HCT116 (cell line): ENCODE results near the gene MRPL30. TPM values are rescaled to one million over a fixed set of nuclear protein-coding genes. Genes with fewer than 3 reads are reported as not detected.

Experiments
- ATAC-seq: fragments of 200-7000 bp; cut with Tn5 transposase; 2 replicates; pipeline ENCODE4 v1.9.1; 2020; ENCODE audit warnings: mild to moderate bottlenecking, moderate library complexity
- BruUV-seq: library from RNA; stranded (reverse); fragments of 400-500 nt; replicated peaks from 2 replicates; lab custom pipeline; 2021; lab: Mats Ljungman, UMichigan
- CTCF ChIA-PET: fragments of 300-600 bp; sonication (Branson Sonifier 250); formaldehyde crosslinking; loops from one replicate; lab custom pipeline; 2021; ENCODE audit warnings: antibody characterized with exemption; lab: Charles Lee
- POLR2A ChIA-PET: fragments of 300-600, 350-600 bp; sonication (Branson Sonifier 250); formaldehyde crosslinking; loops from one replicate; lab custom pipeline; 2021; ENCODE audit warnings: antibody characterized with exemption; lab: Charles Lee
- RAD21 ChIA-PET, 2 experiments: fragments of 300-600 bp; sonication (Branson Sonifier 250); formaldehyde crosslinking; loops; one replicate each; lab custom pipeline; 2023; ENCODE audit warnings: low total read pairs in 2 of 2; ENCODE audit not compliant: uncharacterized antibody in 2 of 2, unreplicated experiment in 2 of 2, low non-redundant PET in 1 of 2; lab: Charles Lee
- DNase-seq: peaks from one replicate; pipeline ENCODE4 v3.0.0-alpha.2; 2010; ENCODE audit warnings: low read depth, low spot score
- H2AFZ ChIP-seq: fragments of 200-600 bp; shearing (Covaris generic), sonication (generic); 2 replicates; pipeline ENCODE4 v1.6.1; 2017; ENCODE audit warnings: low read depth, mixed run types, mixed read lengths, antibody characterized with exemption, low read length; ENCODE audit not compliant: poor library complexity, severe bottlenecking
- H3K27ac ChIP-seq: 2 replicates; pipeline ENCODE4 v1.5.1; 2012; ENCODE audit warnings: low read depth, low read length
- H3K27me3 ChIP-seq: fragments of 200-600 bp; sonication (generic); 2 replicates; pipeline ENCODE4 v1.6.1; 2016; ENCODE audit warnings: mixed run types, low read length, mixed read lengths; ENCODE audit not compliant: insufficient read depth
- H3K36me3 ChIP-seq, 2 experiments: fragments of 200-500 bp in 1 of 2; fragments of 200-600 bp in 1 of 2; sonication (Bioruptor generic) in 1 of 2; sonication (generic) in 1 of 2; 2 replicates each; pipeline versions ENCODE4 v1.5.1 to v1.6.1; 2014 to 2016; ENCODE audit warnings: low read length in 2 of 2, inconsistent platforms in 1 of 2, mixed read lengths in 1 of 2, mixed run types in 1 of 2; ENCODE audit not compliant: insufficient read depth in 2 of 2, control insufficient read depth in 1 of 2
- H3K4me1 ChIP-seq, 2 experiments: fragments of 200-600 bp in 1 of 2; sonication (generic) in 1 of 2; 2 replicates each; pipeline versions ENCODE4 v1.5.1 to v1.6.1; 2012 to 2017; ENCODE audit warnings: low read length in 2 of 2, inconsistent platforms in 1 of 2, mild to moderate bottlenecking in 1 of 2, mixed read lengths in 1 of 2, mixed run types in 1 of 2, moderate library complexity in 1 of 2; ENCODE audit not compliant: insufficient read depth in 2 of 2, control insufficient read depth in 1 of 2
- H3K4me2 ChIP-seq: fragments of 200-600 bp; sonication (generic); 2 replicates; pipeline ENCODE4 v1.6.1; 2017; ENCODE audit warnings: mixed run types, low read length, mixed read lengths
- H3K4me3 ChIP-seq, 2 experiments: fragments of 200-600 bp in 1 of 2; sonication (generic) in 1 of 2; replicated peaks in 1 of 2; 2 replicates each; pipeline ENCODE4 v1.5.1; 2011 to 2016; ENCODE audit warnings: low read length in 2 of 2, control low read depth in 1 of 2, low read depth in 1 of 2, mild to moderate bottlenecking in 1 of 2, mixed read lengths in 1 of 2, mixed run types in 1 of 2
- H3K79me2 ChIP-seq: fragments of 200-600 bp; sonication (generic); 2 replicates; pipeline ENCODE4 v1.6.1; 2017; ENCODE audit warnings: mild to moderate bottlenecking, mixed run types, low read length, moderate library complexity, mixed read lengths; ENCODE audit not compliant: insufficient read depth
- H3K9ac ChIP-seq: fragments of 200-600 bp; sonication (generic); 2 replicates; pipeline ENCODE4 v1.6.1; 2016; ENCODE audit warnings: low read length, mixed read lengths
- H3K9me2 ChIP-seq: fragments of 200-600 bp; sonication (generic), shearing (Covaris generic); 2 replicates; pipeline ENCODE4 v1.6.1; 2017; ENCODE audit warnings: mixed run types, mild to moderate bottlenecking, moderate library complexity; ENCODE audit not compliant: insufficient read depth
- H3K9me3 ChIP-seq, 2 experiments: fragments of 200-500 bp in 1 of 2; fragments of 200-600 bp in 1 of 2; sonication (Bioruptor generic) in 1 of 2; sonication (generic) in 1 of 2; 2 replicates each; pipeline ENCODE4 v1.6.1; 2014 to 2017; ENCODE audit warnings: low read length in 2 of 2, mixed read lengths in 2 of 2, inconsistent platforms in 1 of 2, low read depth in 1 of 2, mild to moderate bottlenecking in 1 of 2, mixed run types in 1 of 2, moderate library complexity in 1 of 2; ENCODE audit not compliant: control insufficient read depth in 1 of 2, insufficient read depth in 1 of 2
- H4K20me1 ChIP-seq: fragments of 200-600 bp; sonication (generic), shearing (Covaris generic); 2 replicates; pipeline ENCODE4 v1.6.1; 2017; ENCODE audit warnings: mixed run types, mild to moderate bottlenecking, moderate library complexity; ENCODE audit not compliant: insufficient read depth
- CEBPB ChIP-seq: IDR thresholded peaks from 2 replicates; pipeline ENCODE4 v1.6.1; 2012; ENCODE audit warnings: low read depth
- ELF1 ChIP-seq: IDR thresholded peaks from 2 replicates; pipeline ENCODE4 v1.6.1; 2012; ENCODE audit warnings: low read depth, borderline replicate concordance
- EZH2phosphoT487 ChIP-seq: fragments of 200-600 bp; IDR thresholded peaks from 2 replicates; pipeline ENCODE4 v1.6.1; 2018; ENCODE audit warnings: antibody characterized with exemption, borderline replicate concordance
- FOSL1 ChIP-seq: IDR thresholded peaks from 2 replicates; pipeline ENCODE4 v1.6.1; 2012; ENCODE audit warnings: low read depth
- JUND ChIP-seq: IDR thresholded peaks from 2 replicates; pipeline ENCODE4 v1.6.1; 2012
- POLR2AphosphoS5 ChIP-seq: IDR thresholded peaks from 2 replicates; pipeline ENCODE4 v1.6.1; 2011; ENCODE audit warnings: mild to moderate bottlenecking, low read depth, low read length, moderate library complexity
- ZFX ChIP-seq: fragments of 450-650 bp; IDR thresholded peaks from 2 replicates; pipeline ENCODE4 v1.6.1; 2017
- intact Hi-C: fragments of 100-400 bp; cut with micrococcal nuclease; formaldehyde crosslinking; loops from 2 replicates; pipeline ENCODE4 v1.10.0; 2022
- total RNA-seq: library from RNA; stranded (reverse); gene quantifications from one replicate; pipeline ENCODE4 v1.2.1, GENCODE V29; 2021; ENCODE audit not compliant: unreplicated experiment
- TF ChIP-seq, protein P1 (sequence below), 3 experiments: fragments of 200-600 bp in 1 of 3; sonication (generic) in 1 of 3; IDR thresholded peaks in 2 of 3; conservative IDR thresholded peaks in 1 of 3; 2 replicates each; pipeline ENCODE4 v1.5.1; 2012 to 2017; ENCODE audit warnings: low read depth in 2 of 3, low read length in 2 of 3, antibody characterized with exemption in 1 of 3, borderline replicate concordance in 1 of 3, control low read depth in 1 of 3, mild to moderate bottlenecking in 1 of 3, mixed read lengths in 1 of 3, mixed run types in 1 of 3, moderate library complexity in 1 of 3; ENCODE audit not compliant: insufficient read depth in 1 of 3

Gene MRPL30
- total RNA-seq, 1 experiment from 2014 or later: 38.1 TPM

DNA sequence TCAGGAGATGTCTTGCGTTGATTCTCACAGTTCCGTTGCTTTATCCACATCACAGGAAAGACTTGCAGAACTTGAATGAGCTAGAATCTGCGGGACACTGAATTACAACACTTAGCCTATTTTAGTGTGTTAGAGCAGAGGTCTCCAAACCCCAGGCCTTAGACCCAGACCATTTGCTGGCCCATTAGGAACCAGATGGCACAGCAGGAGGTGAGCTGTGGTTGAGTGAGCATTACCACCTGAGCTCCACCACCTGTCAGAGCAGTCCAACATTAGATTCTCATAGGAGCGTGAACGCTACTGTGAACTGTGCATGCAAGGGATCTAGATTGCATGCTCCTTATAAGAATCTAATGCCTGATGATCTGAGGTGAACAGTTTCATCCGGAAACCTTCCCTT lies 3.8 kb downstream of the MRPL30 start:
- TF ChIP-seq POLR2AphosphoS5: no peak
- TF ChIP-seq, protein P1, sequence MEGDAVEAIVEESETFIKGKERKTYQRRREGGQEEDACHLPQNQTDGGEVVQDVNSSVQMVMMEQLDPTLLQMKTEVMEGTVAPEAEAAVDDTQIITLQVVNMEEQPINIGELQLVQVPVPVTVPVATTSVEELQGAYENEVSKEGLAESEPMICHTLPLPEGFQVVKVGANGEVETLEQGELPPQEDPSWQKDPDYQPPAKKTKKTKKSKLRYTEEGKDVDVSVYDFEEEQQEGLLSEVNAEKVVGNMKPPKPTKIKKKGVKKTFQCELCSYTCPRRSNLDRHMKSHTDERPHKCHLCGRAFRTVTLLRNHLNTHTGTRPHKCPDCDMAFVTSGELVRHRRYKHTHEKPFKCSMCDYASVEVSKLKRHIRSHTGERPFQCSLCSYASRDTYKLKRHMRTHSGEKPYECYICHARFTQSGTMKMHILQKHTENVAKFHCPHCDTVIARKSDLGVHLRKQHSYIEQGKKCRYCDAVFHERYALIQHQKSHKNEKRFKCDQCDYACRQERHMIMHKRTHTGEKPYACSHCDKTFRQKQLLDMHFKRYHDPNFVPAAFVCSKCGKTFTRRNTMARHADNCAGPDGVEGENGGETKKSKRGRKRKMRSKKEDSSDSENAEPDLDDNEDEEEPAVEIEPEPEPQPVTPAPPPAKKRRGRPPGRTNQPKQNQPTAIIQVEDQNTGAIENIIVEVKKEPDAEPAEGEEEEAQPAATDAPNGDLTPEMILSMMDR (IDR thresholded peaks at IDR 0.05 in 2 of 3, conservative IDR thresholded peaks at IDR 0.05 in 1 of 3; ENCODE audit: borderline replicate concordance in 1 of 3, insufficient read depth in 1 of 3, low read depth in 2 of 3, low read length in 2 of 3): no peak
- no peak for TF ChIP-seq EZH2phosphoT487
- no peak for TF ChIP-seq JUND
- no peak for TF ChIP-seq FOSL1
- no peak for TF ChIP-seq ELF1
- no peak for TF ChIP-seq CEBPB

DNA sequence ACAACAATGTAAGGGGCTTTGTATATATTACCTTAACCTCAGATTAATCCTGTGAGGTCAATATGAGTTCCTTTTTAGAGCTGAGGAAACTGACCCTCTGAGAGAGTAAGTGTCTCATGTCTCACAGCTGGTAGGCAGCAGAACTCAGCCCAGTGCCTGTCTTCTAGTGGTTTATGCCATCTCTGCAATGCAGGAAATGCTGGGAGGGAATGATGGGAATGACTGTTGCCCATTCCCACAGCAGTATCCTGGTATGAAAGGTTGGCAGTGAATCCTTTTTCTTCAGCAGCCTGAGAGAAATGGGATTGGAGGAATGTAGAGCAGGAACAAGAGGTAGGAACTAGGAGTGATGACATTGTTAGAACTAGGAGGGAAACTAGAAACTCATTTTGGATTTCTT lies 6.0 kb downstream of the MRPL30 start:
- no TSS peak for BruUV-seq
- no peak overlapping the region for H3K27ac ChIP-seq
- H3K4me1 ChIP-seq: peaks cover 6 to 7% of the 10 kb centered on the region in 2 experiments; a peak in 2 of 4 replicates
- no peak overlapping the region for H3K4me2 ChIP-seq
- no peaks in the 10 kb centered on the region for H3K9me3 ChIP-seq
- intact Hi-C loops: no loop called here
- H4K20me1 ChIP-seq: peaks cover 3% of the 10 kb centered on the region; the same call in 1 of the 2 replicates
- no peak overlapping the region for H3K9ac ChIP-seq
- no peak overlapping the region for H3K4me3 ChIP-seq
- H3K9me2 ChIP-seq: no peaks in the 10 kb centered on the region
- peaks cover 88% of the 10 kb centered on the region for H3K79me2 ChIP-seq
- POLR2A ChIA-PET: no interaction called here
- RAD21 ChIA-PET: no interaction called here
- DNase-seq (no peak), ATAC-seq (no peak)
- H3K27me3 ChIP-seq: no peaks in the 10 kb centered on the region
- CTCF ChIA-PET: no interaction called here
- peaks cover 10 to 19% of the 10 kb centered on the region in 2 experiments; a peak in 3 of 4 replicates for H3K36me3 ChIP-seq
- no peak for TF ChIP-seq ZFX
- TF ChIP-seq JUND: no peak
- H2AFZ ChIP-seq: no peak overlapping the region

More for the DNA sequence above, 3.8 kb downstream of the MRPL30 start:
- Histone ChIP-seq H3K9ac (no peak overlapping the region), H4K20me1 (no peaks in the 10 kb centered on the region), H3K4me3 (no peak overlapping the region), H3K36me3 (peaks cover 3 to 15% of the 10 kb centered on the region in 2 experiments; a peak in 3 of 4 replicates), H3K79me2 (peaks cover 90% of the 10 kb centered on the region), H3K4me1 (peaks cover 8 to 19% of the 10 kb centered on the region in 2 experiments; a peak in 3 of 4 replicates), H3K27ac (no peak overlapping the region), H3K9me2 (no peaks in the 10 kb centered on the region), H3K4me2 (no peak overlapping the region), H2AFZ (no peak overlapping the region), H3K27me3 (no peaks in the 10 kb centered on the region), H3K9me3 (no peaks in the 10 kb centered on the region)
- ATAC-seq (no peak), DNase-seq (no peak)
- intact Hi-C loops: no loop called here
- no TSS peak for BruUV-seq
- ChIA-PET CTCF (no interaction called here), RAD21 (no interaction called here), POLR2A (no interaction called here)
